Epithelial cell of proximal tubule (primary cell): ENCODE data around the gene UNC80. TPM values are rescaled to one million over a fixed set of nuclear protein-coding genes. Genes with fewer than 3 reads are reported as not detected.
A peak's percentile ranks its signal among the peaks of the same experiment; 100 is the strongest.

Experiments
- DNase-seq: peaks from one replicate; pipeline ENCODE4 v3.0.0-alpha.2; 2011; ENCODE audit warnings: low read depth
- H3K4me3 ChIP-seq: 2 replicates; pipeline ENCODE4 v1.5.1; 2011; ENCODE audit warnings: low read depth, mild to moderate bottlenecking, low read length
- total RNA-seq: library from RNA; depleted of rRNA; stranded (reverse); fragments of >200 nt; gene quantifications from 2 replicates; pipeline ENCODE4 v1.2.3, GENCODE V29; 2015
- TF ChIP-seq, protein P1 (sequence below): conservative IDR thresholded peaks from 2 replicates; pipeline ENCODE4 v1.5.1; 2012; ENCODE audit warnings: low read depth, mild to moderate bottlenecking, low read length

Gene UNC80
- total RNA-seq, 1 donor from 2014 or later = not detected

- DNase-seq = no peak
- H3K4me3 ChIP-seq = no peak overlapping the region
- TF ChIP-seq, protein P1, sequence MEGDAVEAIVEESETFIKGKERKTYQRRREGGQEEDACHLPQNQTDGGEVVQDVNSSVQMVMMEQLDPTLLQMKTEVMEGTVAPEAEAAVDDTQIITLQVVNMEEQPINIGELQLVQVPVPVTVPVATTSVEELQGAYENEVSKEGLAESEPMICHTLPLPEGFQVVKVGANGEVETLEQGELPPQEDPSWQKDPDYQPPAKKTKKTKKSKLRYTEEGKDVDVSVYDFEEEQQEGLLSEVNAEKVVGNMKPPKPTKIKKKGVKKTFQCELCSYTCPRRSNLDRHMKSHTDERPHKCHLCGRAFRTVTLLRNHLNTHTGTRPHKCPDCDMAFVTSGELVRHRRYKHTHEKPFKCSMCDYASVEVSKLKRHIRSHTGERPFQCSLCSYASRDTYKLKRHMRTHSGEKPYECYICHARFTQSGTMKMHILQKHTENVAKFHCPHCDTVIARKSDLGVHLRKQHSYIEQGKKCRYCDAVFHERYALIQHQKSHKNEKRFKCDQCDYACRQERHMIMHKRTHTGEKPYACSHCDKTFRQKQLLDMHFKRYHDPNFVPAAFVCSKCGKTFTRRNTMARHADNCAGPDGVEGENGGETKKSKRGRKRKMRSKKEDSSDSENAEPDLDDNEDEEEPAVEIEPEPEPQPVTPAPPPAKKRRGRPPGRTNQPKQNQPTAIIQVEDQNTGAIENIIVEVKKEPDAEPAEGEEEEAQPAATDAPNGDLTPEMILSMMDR = no peak
These were observed 186.4 kb downstream of the UNC80 start for GRCh38 chr2:209958016-209958415.

GRCh38 chr2:209960045-209960444, 188.4 kb downstream of the UNC80 start:
- no peak for DNase-seq
- TF ChIP-seq, protein P1 = no peak
- no peak overlapping the region for H3K4me3 ChIP-seq

DNA sequence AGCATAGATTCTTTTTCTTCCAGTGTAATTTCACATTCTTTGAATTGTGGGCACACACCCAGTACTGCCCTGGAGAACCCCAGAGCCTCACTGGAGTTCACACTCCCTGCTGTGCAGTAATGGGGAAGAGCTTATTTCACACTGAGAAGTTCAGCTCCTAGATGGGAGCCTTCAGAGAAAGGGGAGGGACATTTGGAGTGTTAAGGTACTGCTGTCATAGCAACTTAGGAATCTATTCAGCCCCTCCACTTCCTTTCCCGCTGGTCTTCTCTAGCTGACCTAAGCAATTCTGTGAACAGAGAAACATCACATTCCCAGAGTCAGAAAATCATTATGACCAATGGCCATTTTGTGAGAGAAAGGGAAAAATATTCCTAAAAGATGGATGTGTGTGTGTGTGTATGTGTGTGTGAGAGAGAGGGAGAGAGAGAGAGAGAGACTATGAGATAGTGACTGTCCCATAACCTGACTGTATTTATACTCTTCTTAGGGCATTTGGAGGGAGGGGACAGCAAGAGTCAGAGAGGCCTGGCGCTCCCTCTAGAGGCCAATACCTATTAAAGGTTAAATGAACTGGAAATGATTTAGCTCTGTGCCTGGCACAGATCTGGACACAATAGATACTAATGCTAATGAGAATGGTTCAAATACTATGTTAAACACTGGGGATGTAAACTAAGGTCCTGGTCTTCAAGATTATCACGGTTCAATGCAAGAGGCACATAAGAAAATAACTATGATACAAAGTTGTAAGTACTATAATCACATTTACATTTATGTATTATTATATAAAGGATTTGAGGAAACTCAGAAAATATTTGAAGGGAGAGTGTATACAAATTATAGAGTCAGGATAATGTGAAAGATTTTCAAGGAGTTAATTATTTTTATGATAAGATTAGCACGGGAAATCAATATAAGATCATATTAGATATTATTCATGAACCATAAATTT, 189.3 kb downstream of the UNC80 start:
- TF ChIP-seq, protein P1 = peak; percentile 86
- DNase-seq = no peak
- H3K4me3 ChIP-seq = no peak overlapping the region

- H3K4me3 ChIP-seq = no peak overlapping the region
- TF ChIP-seq, protein P1 = no peak
- no peak for DNase-seq
These were observed 194.1 kb downstream of the UNC80 start for GRCh38 chr2:209965723-209966122.

DNA sequence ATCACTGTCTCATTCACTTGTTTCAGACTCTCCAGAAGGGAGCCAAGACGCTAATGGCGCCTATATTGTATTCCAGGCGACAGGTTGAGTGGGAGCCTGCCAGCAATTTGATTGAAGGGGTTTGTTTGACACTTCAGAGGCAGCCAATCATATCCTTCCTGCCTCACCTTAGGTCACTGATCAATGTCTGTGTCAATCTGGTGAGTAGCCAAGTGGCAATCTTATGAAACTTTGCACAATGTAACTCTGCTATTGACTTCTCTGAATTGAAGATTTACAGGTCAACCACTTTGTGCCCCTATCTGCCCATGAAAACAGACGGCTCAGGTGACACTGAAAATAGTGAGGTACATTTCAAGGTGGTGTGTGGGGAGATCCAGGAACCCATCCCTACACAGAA, 198.1 kb downstream of the UNC80 start:
- TF ChIP-seq, protein P1 = no peak

DNA sequence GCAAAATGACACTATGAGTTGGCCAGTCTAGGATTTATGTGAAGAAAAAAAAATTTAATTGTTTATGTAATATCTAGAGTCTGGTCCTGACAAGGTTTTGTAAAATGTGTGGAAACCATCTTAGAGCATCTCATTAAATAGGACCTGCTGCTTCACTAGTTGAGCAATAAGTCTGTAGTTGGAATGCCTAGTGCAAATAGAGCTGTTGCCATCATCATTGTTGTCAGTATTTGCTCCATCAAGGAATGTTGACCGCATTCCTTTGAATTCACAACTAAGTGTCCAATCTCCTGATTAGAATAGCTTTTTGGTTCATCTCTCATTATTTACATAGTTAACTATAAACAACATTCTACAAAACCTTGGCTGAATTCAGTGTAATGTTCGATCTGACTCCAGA, 198.6 kb downstream of the UNC80 start:
- DNase-seq = no peak
- TF ChIP-seq, protein P1 = no peak
- no peak overlapping the region for H3K4me3 ChIP-seq

More for the DNA sequence above, 198.1 kb downstream of the UNC80 start:
- no peak for DNase-seq
- H3K4me3 ChIP-seq = no peak overlapping the region
